Heart right ventricle (tissue), 16 donors: ENCODE data around the gene ZNF691. TPM values are rescaled to one million over a fixed set of nuclear protein-coding genes. Genes with fewer than 3 reads are reported as not detected.

Experiments
- ATAC-seq, 8 donors: fragments of 200-7000 bp; cut with Tn5 transposase; one replicate each; pipeline ENCODE4 v1.9.1; 2020; ENCODE audit warnings: mild to moderate bottlenecking in 8 of 8, moderate library complexity in 8 of 8, moderate number of reproducible peaks in 1 of 8
- DNase-seq, 2 donors: peaks; one replicate each; pipeline ENCODE4 v3.0.0-alpha.2; 2020
- H3K27ac ChIP-seq, 10 donors: fragments of 200-600 bp; sonication (generic) in 2 of 10; one replicate each; pipeline versions ENCODE4 v1.5.0 to v1.8.0; 2020 to 2022; ENCODE audit warnings: mild to moderate bottlenecking in 3 of 10
- H3K27me3 ChIP-seq, 7 donors: fragments of 200-600 bp; one replicate each; pipeline ENCODE4 v1.8.0; 2021 to 2022; ENCODE audit warnings: mild to moderate bottlenecking in 2 of 7
- H3K36me3 ChIP-seq, 9 donors: fragments of 200-600 bp; sonication (generic) in 1 of 9; one replicate each; pipeline versions ENCODE4 v1.5.0 to v1.8.0; 2020 to 2022; ENCODE audit warnings: mild to moderate bottlenecking in 2 of 9
- H3K4me1 ChIP-seq, 9 donors: fragments of 200-600 bp; sonication (generic) in 1 of 9; one replicate each; pipeline versions ENCODE4 v1.5.0 to v1.8.0; 2020 to 2022; ENCODE audit warnings: mild to moderate bottlenecking in 4 of 9
- H3K4me3 ChIP-seq, 10 donors: fragments of 200-600 bp; sonication (generic) in 2 of 10; one replicate each; pipeline versions ENCODE4 v1.5.0 to v1.8.0; 2020 to 2022; ENCODE audit warnings: mild to moderate bottlenecking in 7 of 10, moderate library complexity in 2 of 10
- H3K9me3 ChIP-seq, 11 donors: fragments of 200-600 bp in 10 of 11; sonication (generic) in 2 of 11; one replicate each; pipeline versions ENCODE4 v1.5.0 to v1.8.0; 2013 to 2022; ENCODE audit warnings: mild to moderate bottlenecking in 2 of 11, control low read depth in 1 of 11, moderate library complexity in 1 of 11
- WGBS, 2 donors: extraction: QIAGEN DNeasy Blood & Tissue Kit; methylation state at CpG; one replicate each; pipeline ENCODE4 v1.1.7; 2013; ENCODE audit warnings: inconsistent platforms in 1 of 2; 5-methylcytosine and 5-hydroxymethylcytosine counted together
- intact Hi-C, 10 donors: fragments of 100-400 bp; cut with DNase I; formaldehyde crosslinking; loops; one replicate each; pipeline versions ENCODE4 v1.11.1 to v1.14.2; 2022
- polyA plus RNA-seq, 2 donors: library from polyadenylated mRNA; stranded (reverse); fragments of 200-250 nt; gene quantifications; one replicate each; pipeline ENCODE4 v1.2.3, GENCODE V29; 2013
- total RNA-seq, 10 donors: library from RNA; stranded (reverse); fragmentation: NEBNext Ultra II Directional in 3 of 10; extraction: Animal tissue kit (Norgen Biotek cat#: 25700) in 3 of 10; gene quantifications; one replicate each; pipeline versions ENCODE4 v1.2.1 to v1.2.4, GENCODE V29; 2021 to 2023
- TF ChIP-seq, protein P1 (sequence below), 9 donors: fragments of 200-600 bp; sonication (generic) in 2 of 9; IDR thresholded peaks; one replicate each; pipeline versions ENCODE4 v1.5.0 to v1.8.0; 2021 to 2022; ENCODE audit warnings: antibody characterized with exemption in 9 of 9, mild to moderate bottlenecking in 5 of 9, moderate library complexity in 1 of 9
- donor health status: Arrhythmogenic right ventricular cardiomyopathy.
- donor health status: ischemic (EF 13 %, LVEDD 7.1; RV severe dilation, severe dysfunction).
- donor health status: healthy with polysubstance abuse.
- donor health status: DM: no; HTN: yes; CAD: no.
- donor health status: DM: no; HTN: no; CAD: no.
- donor health status: ischemic (EF 25% LVEDD 6.9; RV normal size, moderate dysfunction).
- donor health status: ischemic (EF 25% LVEDD 5.7; RV mildly dilated, moderate dysfunction).
- donor health status: healthy.
- donor health status: DM: yes; HTN: yes; CAD: no.
- donor health status: Ischemic cardiomyopathy.
- donor health status: ischemic (EF 35%, LVEDD 5.7; RV mildly dilated, moderate dysfunction).
- donor health status: nonischemic (EF 11% LVEDD 7.7; RV severe dilation, severe dysfunction).
- donor health status: DM: yes; HTN: yes; CAD: no.
- donor health status: PGD.
- donor health status: ischemic (EF 29% LVEDD 5.4; RV normal size, mild dysfunction).
- donor health status: nonischemic (EF 23%, LVEDD 6.1; RV moderate dilation, normal function).

ZNF691 gene
- total and polyA plus RNA-seq, 12 donors, result 6.0 to 10.1 (median 7.9) TPM

DNA sequence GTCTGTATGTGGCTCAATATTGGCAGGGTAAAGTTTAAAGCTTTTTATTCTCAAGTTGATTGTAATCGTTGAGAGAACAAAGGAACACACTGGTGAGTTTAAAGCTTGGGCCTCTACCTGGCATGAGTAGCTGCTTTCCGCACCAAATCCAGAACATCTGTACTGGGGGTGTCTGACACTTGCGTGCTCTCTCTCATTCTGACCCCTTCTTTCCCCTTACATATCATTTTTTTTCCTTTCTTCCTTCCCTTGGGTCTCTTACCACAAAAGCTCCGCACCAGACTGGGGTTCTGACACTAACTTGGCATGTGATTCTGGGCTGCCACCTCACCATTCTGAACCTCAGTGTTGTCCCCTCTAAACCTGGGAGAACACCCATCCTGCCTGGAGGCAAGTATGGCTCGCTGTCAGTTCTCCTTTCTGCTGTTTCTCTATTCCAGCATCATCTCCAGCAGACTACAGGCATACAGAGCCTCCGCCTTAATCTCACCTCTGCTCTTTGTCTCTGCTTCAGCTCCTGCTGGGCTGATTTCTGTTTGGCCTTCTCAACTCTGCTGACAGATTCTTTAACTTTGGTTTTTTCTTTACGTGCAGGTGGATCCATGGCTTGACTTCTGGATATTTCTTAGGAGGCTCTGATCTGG lies 30.4 kb upstream of the ZNF691 start:
- TF ChIP-seq, protein P1, sequence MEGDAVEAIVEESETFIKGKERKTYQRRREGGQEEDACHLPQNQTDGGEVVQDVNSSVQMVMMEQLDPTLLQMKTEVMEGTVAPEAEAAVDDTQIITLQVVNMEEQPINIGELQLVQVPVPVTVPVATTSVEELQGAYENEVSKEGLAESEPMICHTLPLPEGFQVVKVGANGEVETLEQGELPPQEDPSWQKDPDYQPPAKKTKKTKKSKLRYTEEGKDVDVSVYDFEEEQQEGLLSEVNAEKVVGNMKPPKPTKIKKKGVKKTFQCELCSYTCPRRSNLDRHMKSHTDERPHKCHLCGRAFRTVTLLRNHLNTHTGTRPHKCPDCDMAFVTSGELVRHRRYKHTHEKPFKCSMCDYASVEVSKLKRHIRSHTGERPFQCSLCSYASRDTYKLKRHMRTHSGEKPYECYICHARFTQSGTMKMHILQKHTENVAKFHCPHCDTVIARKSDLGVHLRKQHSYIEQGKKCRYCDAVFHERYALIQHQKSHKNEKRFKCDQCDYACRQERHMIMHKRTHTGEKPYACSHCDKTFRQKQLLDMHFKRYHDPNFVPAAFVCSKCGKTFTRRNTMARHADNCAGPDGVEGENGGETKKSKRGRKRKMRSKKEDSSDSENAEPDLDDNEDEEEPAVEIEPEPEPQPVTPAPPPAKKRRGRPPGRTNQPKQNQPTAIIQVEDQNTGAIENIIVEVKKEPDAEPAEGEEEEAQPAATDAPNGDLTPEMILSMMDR (IDR thresholded peaks at IDR 0.05), result no peak
- peak overlapping the region in 9 of 10 donors; percentile 93 to 100 (median 99) for H3K27ac ChIP-seq
- H3K27me3 ChIP-seq, result no peaks in the 10 kb centered on the region
- peaks cover 0 to 27% (median 23%) of the 10 kb centered on the region in 9 donors for H3K4me1 ChIP-seq
- H3K4me3 ChIP-seq, result peak overlapping the region; percentile 29 to 92 (median 74)
- H3K36me3 ChIP-seq, result peaks cover 0 to 19% (median 0%) of the 10 kb centered on the region in 9 donors
- no peaks in the 10 kb centered on the region for H3K9me3 ChIP-seq
- ATAC-seq (no peak), DNase-seq (no peak)
- 25 to 37% methylated on average over 7 of the region's 7 CpGs for WGBS, 2 donors
- intact Hi-C loops, result loop anchor here in 2 of 10 donors (2.0 kb wide), 2 partner anchors 31 to 49 kb away; partner anchors contain the start of genes C1orf50 (in 2 of the 2), P3H1 (in 2 of the 2) and ZNF691 (in 1 of the 2)

DNA sequence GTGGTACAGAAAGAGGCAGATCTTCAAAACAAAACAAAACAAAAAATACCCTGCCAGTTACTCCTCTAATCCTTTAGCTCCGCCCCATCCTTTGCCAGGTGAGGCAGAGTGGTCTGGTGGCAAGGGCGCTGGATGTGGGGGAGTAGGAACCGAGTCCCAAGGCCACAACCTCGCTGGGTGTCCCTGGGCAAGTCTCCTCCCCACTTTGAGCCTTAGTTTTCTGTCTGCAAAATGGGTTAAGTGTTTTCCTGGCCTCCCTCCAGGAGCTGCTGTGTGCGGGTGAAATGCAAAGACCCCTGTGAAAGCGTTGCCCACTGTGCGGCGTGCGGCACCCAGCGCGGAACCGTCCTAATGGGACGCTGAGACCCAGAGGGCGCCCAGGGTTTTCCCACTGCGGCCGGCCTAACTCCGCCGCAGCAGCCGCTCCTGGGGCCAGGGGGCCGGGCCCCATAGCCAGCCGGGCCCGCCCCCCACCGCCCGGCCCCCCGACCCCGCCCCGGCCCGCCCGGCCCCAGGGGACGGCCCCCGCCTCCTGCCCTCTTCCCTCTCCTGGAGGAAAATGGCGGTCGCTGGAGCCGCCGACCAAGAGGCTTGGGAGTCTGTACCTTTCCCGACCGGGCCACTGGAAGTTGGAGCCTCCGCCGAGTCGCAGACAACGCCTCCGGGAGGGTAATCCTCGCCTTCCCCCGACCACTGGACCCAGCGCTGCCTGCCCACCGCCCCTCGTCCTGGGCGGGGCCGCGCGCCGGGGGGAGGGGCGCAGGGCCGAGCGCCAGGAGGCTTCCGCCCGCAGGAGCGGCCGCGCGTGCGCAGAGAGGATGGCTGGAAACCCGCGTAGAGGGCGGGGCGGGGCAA lies 29.6 kb upstream of the ZNF691 start, which contains the start of the genes ERMAP and SVBP:
ERMAP (plus strand) TSS at position 538 of the 855 bp plus-strand sequence. CDS start 13,327 bp downstream, outside the sequence.
SVBP (minus strand) TSS at position 813 of the 855 bp plus-strand sequence. CDS start 853 bp downstream, outside the sequence.
- WGBS, 2 donors, result 1 to 2% methylated on average over 54 to 66 of the region's 66 CpGs
- TF ChIP-seq, protein P1 (IDR thresholded peaks at IDR 0.05), result peak in 1 of 9 donors; percentile 9
- H3K36me3 ChIP-seq, result peaks cover 0 to 15% (median 0%) of the 10 kb centered on the region in 9 donors
- peaks cover 0 to 27% (median 23%) of the 10 kb centered on the region in 9 donors for H3K4me1 ChIP-seq
- peak; percentile 97 to 99 (median 98) for ATAC-seq
- intact Hi-C loops, result loop anchor here in 2 of 10 donors (2.0 kb wide), 2 partner anchors 30 to 50 kb away; partner anchors contain the start of genes C1orf50 (in 2 of the 2), P3H1 (in 2 of the 2) and ZNF691 (in 1 of the 2)
- no peaks in the 10 kb centered on the region for H3K27me3 ChIP-seq
- peak within 1 kb of the TSS; percentile 29 to 92 (median 74) for H3K4me3 ChIP-seq
- no peaks in the 10 kb centered on the region for H3K9me3 ChIP-seq
- peak; percentile 92 to 97 for DNase-seq
- H3K27ac ChIP-seq, result peak within 1 kb of the TSS; percentile 93 to 100 (median 99)

DNA sequence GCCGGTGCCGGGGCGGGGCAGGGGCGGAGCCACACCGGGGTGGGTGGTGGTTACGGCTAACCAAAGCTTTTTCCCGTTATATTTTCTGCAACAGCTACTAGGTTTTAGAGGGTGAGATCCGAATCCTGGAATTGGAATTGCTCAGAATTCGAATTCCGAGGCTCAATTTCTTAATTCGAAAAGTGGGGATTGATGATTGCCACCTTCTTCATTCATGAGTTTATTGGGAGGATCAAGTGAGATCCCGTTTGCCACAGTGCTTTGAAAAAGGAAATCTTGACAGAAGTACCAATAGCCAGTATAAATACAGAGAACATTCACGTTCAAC lies 29.0 kb upstream of the ZNF691 start:
- Histone ChIP-seq H3K4me1 (peaks cover 0 to 29% (median 23%) of the 10 kb centered on the region in 9 donors), H3K36me3 (peaks cover 0 to 15% (median 0%) of the 10 kb centered on the region in 9 donors), H3K27ac (peak overlapping the region; percentile 93 to 100 (median 99)), H3K9me3 (no peaks in the 10 kb centered on the region), H3K4me3 (peak overlapping the region; percentile 29 to 92 (median 74)), H3K27me3 (no peaks in the 10 kb centered on the region)
- intact Hi-C loops, result loop anchor here in 2 of 10 donors (2.0 kb wide), 2 partner anchors 29 to 51 kb away; partner anchors contain the start of genes C1orf50 (in 2 of the 2), P3H1 (in 2 of the 2) and ZNF691 (in 1 of the 2)
- TF ChIP-seq, protein P1 (IDR thresholded peaks at IDR 0.05), result no peak
- no peak for DNase-seq
- ATAC-seq, result no peak
- WGBS, 2 donors, result 0% methylated on average over 13 of the region's 13 CpGs

DNA sequence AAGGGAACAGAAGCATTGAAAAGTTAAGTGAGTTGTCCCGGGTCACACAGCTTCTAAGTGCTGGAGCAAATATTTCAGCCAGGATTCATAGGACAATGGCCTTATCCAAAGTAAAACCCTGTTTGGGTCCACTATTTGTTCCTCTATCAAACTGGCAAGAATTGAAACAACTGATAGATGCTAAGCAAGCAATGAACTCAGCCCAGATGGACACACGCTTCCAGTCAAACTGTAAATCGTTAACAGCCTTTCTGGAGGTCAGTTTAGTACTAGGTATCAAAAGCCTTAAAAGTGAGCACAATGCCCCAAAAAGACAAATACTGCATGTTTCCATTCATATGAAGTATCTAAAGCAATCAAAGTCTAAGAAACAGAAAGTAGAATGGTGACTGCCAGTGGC lies 28.4 kb upstream of the ZNF691 start:
- ATAC-seq (no peak), DNase-seq (no peak)
- 96 to 99% methylated on average over 3 of the region's 3 CpGs for WGBS, 2 donors
- H3K9me3 ChIP-seq, result no peaks in the 10 kb centered on the region
- peaks cover 0 to 14% (median 0%) of the 10 kb centered on the region in 9 donors for H3K36me3 ChIP-seq
- peak overlapping the region in 1 of 10 donors; percentile 99 for H3K27ac ChIP-seq
- intact Hi-C loops, result loop anchor here in 2 of 10 donors (2.0 kb wide), 2 partner anchors 29 to 51 kb away; partner anchors contain the start of genes C1orf50 (in 2 of the 2), P3H1 (in 2 of the 2) and ZNF691 (in 1 of the 2)
- no peaks in the 10 kb centered on the region for H3K27me3 ChIP-seq
- TF ChIP-seq, protein P1 (IDR thresholded peaks at IDR 0.05), result no peak
- peak overlapping the region in 7 of 10 donors; percentile 55 to 92 (median 74) for H3K4me3 ChIP-seq
- peaks cover 0 to 35% (median 23%) of the 10 kb centered on the region in 9 donors for H3K4me1 ChIP-seq
